Esophagus muscularis mucosa (tissue), 3 donors: ENCODE results near the gene UVRAG.

ENCODE experiments used
- POLR2AphosphoS5 ChIP-seq, 2 donors: sonication (generic); formaldehyde crosslinking; IDR thresholded peaks; one replicate each; pipeline ENCODE4 v1.6.1; 2017; ENCODE audit warnings: antibody characterized with exemption in 2 of 2
- TF ChIP-seq, protein P1 (sequence below), 3 experiments: fragments of 200-600 bp in 2 of 3; fragments of 450-650 bp in 1 of 3; sonication (generic) in 2 of 3; IDR thresholded peaks; one replicate each; pipeline ENCODE4 v1.5.1; 2017 to 2019; ENCODE audit warnings: antibody characterized with exemption in 3 of 3, mild to moderate bottlenecking in 2 of 3, moderate library complexity in 1 of 3

DNA sequence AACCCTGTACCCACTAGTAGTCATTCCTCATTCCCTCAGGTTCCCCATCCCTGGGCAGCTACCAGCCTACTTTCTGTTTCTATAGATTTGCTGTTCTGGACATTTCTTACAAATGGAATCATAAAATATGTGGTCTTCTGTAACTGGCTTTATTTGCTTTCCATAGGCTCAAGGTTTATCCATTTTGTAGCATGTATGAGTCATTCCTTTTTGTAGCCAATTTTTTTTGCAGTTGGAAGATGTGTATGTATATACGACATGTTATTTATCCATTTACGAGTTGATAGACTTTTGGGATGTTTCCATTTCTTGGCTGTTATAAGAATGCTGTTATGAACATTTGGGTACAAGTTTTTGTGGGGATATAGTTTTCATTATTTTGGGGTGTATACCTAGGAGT lies 260.7 kb downstream of the UVRAG start:
- TF ChIP-seq, protein P1, sequence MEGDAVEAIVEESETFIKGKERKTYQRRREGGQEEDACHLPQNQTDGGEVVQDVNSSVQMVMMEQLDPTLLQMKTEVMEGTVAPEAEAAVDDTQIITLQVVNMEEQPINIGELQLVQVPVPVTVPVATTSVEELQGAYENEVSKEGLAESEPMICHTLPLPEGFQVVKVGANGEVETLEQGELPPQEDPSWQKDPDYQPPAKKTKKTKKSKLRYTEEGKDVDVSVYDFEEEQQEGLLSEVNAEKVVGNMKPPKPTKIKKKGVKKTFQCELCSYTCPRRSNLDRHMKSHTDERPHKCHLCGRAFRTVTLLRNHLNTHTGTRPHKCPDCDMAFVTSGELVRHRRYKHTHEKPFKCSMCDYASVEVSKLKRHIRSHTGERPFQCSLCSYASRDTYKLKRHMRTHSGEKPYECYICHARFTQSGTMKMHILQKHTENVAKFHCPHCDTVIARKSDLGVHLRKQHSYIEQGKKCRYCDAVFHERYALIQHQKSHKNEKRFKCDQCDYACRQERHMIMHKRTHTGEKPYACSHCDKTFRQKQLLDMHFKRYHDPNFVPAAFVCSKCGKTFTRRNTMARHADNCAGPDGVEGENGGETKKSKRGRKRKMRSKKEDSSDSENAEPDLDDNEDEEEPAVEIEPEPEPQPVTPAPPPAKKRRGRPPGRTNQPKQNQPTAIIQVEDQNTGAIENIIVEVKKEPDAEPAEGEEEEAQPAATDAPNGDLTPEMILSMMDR (IDR thresholded peaks at IDR 0.05), result no peak
- no peak for TF ChIP-seq POLR2AphosphoS5 (IDR thresholded peaks at IDR 0.05)
